OCI-LY7 (cell line): ENCODE data around the gene SMIM27.

Experiments used
- EZH2phosphoT487 ChIP-seq: fragments of 200-600 bp; sonication (generic); IDR thresholded peaks from 2 replicates; pipeline ENCODE4 v1.6.1; 2018; ENCODE audit warnings: low read depth, borderline replicate concordance, mild to moderate bottlenecking, mixed run types, antibody characterized with exemption, low read length, moderate library complexity, mixed read lengths
- TF ChIP-seq, protein P1 (sequence below): fragments of 200-600 bp; sonication (generic); conservative IDR thresholded peaks from 2 replicates; pipeline ENCODE4 v1.5.1; 2014; ENCODE audit warnings: mild to moderate bottlenecking, antibody characterized with exemption, low read length, moderate library complexity, mixed read lengths

- TF ChIP-seq, protein P1, sequence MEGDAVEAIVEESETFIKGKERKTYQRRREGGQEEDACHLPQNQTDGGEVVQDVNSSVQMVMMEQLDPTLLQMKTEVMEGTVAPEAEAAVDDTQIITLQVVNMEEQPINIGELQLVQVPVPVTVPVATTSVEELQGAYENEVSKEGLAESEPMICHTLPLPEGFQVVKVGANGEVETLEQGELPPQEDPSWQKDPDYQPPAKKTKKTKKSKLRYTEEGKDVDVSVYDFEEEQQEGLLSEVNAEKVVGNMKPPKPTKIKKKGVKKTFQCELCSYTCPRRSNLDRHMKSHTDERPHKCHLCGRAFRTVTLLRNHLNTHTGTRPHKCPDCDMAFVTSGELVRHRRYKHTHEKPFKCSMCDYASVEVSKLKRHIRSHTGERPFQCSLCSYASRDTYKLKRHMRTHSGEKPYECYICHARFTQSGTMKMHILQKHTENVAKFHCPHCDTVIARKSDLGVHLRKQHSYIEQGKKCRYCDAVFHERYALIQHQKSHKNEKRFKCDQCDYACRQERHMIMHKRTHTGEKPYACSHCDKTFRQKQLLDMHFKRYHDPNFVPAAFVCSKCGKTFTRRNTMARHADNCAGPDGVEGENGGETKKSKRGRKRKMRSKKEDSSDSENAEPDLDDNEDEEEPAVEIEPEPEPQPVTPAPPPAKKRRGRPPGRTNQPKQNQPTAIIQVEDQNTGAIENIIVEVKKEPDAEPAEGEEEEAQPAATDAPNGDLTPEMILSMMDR = no peak
- no peak for TF ChIP-seq EZH2phosphoT487
Measured at GRCh38 chr9:32525709-32526030, 26.5 kb upstream of the SMIM27 start.
